Loucy (cell line): ENCODE data around the gene PCSK4.

ENCODE experiments used
- H2AFZ ChIP-seq: fragments of 200-600 bp; sonication (generic); 2 replicates; pipeline ENCODE4 v1.6.0; 2016; ENCODE audit warnings: antibody characterized with exemption, mild to moderate bottlenecking, low read length, moderate library complexity
- H3F3A ChIP-seq: fragments of 200-600 bp; 2 replicates; pipeline ENCODE4 v1.6.0; 2016; ENCODE audit warnings: antibody characterized with exemption, low read depth, mild to moderate bottlenecking
- H3K27me3 ChIP-seq: fragments of 200-600 bp; sonication (generic); 2 replicates; pipeline ENCODE4 v1.6.1; 2014; ENCODE audit warnings: low read length, mild to moderate bottlenecking; ENCODE audit not compliant: insufficient read depth, poor library complexity, severe bottlenecking
- H3K36me3 ChIP-seq: fragments of 200-600 bp; sonication (generic); 2 replicates; pipeline ENCODE4 v1.6.1; 2016; ENCODE audit warnings: low read length; ENCODE audit not compliant: insufficient read depth
- H3K4me1 ChIP-seq: fragments of 200-600 bp; sonication (generic); 2 replicates; pipeline ENCODE4 v1.5.1; 2014; ENCODE audit warnings: low read length, mild to moderate bottlenecking; ENCODE audit not compliant: insufficient read depth, poor library complexity, severe bottlenecking
- H3K4me2 ChIP-seq: fragments of 200-600 bp; sonication (generic); 2 replicates; pipeline ENCODE4 v1.6.0; 2014; ENCODE audit warnings: antibody characterized with exemption, low read length, low read depth, mild to moderate bottlenecking; ENCODE audit not compliant: poor library complexity, severe bottlenecking
- H3K4me3 ChIP-seq: fragments of 200-600 bp; sonication (generic); 2 replicates; pipeline ENCODE4 v1.5.1; 2014; ENCODE audit warnings: low read length, mild to moderate bottlenecking, mixed read lengths; ENCODE audit not compliant: poor library complexity, severe bottlenecking
- H3K79me2 ChIP-seq: fragments of 200-600 bp; sonication (generic); 2 replicates; pipeline ENCODE4 v1.6.1; 2014; ENCODE audit warnings: low read length; ENCODE audit not compliant: insufficient read depth
- H3K9ac ChIP-seq: fragments of 200-600 bp; sonication (generic); 2 replicates; pipeline ENCODE4 v1.6.0; 2014; ENCODE audit warnings: mild to moderate bottlenecking, low read depth, low read length, moderate library complexity; ENCODE audit not compliant: poor library complexity, severe bottlenecking
- H3K9me2 ChIP-seq: fragments of 200-600 bp; sonication (generic); replicated peaks from 2 replicates; pipeline ENCODE4 v1.6.1; 2016; ENCODE audit warnings: low read depth, low read length, mixed read lengths
- H3K9me3 ChIP-seq: fragments of 200-600 bp; sonication (generic); 2 replicates; pipeline ENCODE4 v1.6.1; 2014; ENCODE audit warnings: mild to moderate bottlenecking, antibody characterized with exemption, low read length, low read depth; ENCODE audit not compliant: insufficient read depth
- H4K20me1 ChIP-seq: fragments of 200-600 bp; sonication (generic); 2 replicates; pipeline ENCODE4 v1.6.0; 2014; ENCODE audit warnings: antibody characterized with exemption, low read length, mild to moderate bottlenecking; ENCODE audit not compliant: insufficient read depth, poor library complexity, severe bottlenecking
- EZH2phosphoT487 ChIP-seq: fragments of 200-600 bp; IDR thresholded peaks from 2 replicates; pipeline ENCODE4 v1.6.1; 2018; ENCODE audit warnings: antibody characterized with exemption, mild to moderate bottlenecking, moderate library complexity, borderline replicate concordance
- TF ChIP-seq, protein P1 (sequence below): fragments of 200-600 bp; sonication (generic); conservative IDR thresholded peaks from 2 replicates; pipeline ENCODE4 v1.5.1; 2014; ENCODE audit warnings: mild to moderate bottlenecking, antibody characterized with exemption, low read length

The PCSK4 gene

DNA sequence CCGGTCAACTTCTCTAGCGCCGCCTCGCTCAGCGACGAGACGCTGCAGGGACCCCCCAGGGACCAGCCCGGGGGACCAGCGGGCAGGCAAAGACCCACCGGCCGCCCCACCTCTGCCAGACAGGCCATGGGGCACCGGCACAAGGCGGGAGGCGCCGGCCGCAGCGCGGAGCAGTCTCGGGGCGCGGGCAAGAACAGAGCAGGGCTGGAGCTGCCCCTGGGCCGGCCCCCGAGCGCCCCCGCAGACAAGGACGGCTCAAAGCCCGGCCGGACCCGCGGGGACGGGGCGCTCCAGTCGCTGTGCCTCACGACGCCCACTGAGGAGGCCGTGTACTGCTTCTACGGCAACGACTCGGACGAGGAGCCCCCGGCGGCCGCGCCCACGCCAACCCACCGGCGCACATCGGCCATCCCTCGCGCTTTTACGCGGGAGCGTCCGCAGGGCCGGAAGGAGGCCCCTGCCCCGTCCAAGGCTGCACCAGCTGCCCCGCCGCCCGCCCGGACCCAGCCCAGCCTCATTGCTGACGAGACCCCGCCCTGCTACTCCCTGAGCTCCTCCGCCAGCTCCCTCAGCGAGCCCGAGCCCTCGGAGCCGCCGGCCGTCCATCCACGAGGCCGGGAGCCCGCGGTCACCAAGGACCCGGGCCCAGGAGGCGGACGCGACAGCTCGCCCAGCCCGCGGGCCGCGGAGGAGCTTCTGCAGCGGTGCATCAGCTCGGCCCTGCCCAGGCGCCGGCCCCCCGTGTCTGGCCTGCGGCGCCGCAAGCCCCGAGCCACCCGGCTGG, 22.5 kb downstream of the PCSK4 start:
- H3K4me1 ChIP-seq: no peaks in the 10 kb centered on the region
- H3K9me2 ChIP-seq: no peaks in the 10 kb centered on the region
- H3K9me3 ChIP-seq: no peaks in the 10 kb centered on the region
- peaks cover 14% of the 10 kb centered on the region for H4K20me1 ChIP-seq
- no peak overlapping the region for H3K4me3 ChIP-seq
- H3K4me2 ChIP-seq: no peak overlapping the region
- H3F3A ChIP-seq: no peaks in the 10 kb centered on the region
- TF ChIP-seq EZH2phosphoT487: no peak
- TF ChIP-seq, protein P1, sequence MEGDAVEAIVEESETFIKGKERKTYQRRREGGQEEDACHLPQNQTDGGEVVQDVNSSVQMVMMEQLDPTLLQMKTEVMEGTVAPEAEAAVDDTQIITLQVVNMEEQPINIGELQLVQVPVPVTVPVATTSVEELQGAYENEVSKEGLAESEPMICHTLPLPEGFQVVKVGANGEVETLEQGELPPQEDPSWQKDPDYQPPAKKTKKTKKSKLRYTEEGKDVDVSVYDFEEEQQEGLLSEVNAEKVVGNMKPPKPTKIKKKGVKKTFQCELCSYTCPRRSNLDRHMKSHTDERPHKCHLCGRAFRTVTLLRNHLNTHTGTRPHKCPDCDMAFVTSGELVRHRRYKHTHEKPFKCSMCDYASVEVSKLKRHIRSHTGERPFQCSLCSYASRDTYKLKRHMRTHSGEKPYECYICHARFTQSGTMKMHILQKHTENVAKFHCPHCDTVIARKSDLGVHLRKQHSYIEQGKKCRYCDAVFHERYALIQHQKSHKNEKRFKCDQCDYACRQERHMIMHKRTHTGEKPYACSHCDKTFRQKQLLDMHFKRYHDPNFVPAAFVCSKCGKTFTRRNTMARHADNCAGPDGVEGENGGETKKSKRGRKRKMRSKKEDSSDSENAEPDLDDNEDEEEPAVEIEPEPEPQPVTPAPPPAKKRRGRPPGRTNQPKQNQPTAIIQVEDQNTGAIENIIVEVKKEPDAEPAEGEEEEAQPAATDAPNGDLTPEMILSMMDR: no peak
- H3K36me3 ChIP-seq: no peaks in the 10 kb centered on the region
- H3K79me2 ChIP-seq: no peaks in the 10 kb centered on the region
- H3K27me3 ChIP-seq: no peaks in the 10 kb centered on the region
- no peak overlapping the region for H2AFZ ChIP-seq
- H3K9ac ChIP-seq: no peak overlapping the region

DNA sequence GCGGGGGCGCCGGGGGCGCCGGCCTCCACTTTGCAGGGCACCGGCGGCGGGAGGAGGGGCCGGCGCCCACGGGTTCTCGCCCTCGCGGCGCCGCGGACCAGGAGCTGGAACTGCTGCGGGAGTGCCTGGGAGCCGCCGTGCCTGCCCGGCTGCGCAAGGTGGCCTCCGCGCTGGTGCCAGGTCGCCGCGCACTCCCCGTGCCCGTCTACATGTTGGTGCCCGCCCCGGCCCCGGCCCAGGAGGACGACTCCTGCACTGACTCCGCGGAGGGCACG, 23.0 kb downstream of the PCSK4 start:
- H3K4me3 ChIP-seq: no peak overlapping the region
- H2AFZ ChIP-seq: no peak overlapping the region
- H3F3A ChIP-seq: no peaks in the 10 kb centered on the region
- no peaks in the 10 kb centered on the region for H3K27me3 ChIP-seq
- no peaks in the 10 kb centered on the region for H3K9me3 ChIP-seq
- no peaks in the 10 kb centered on the region for H3K36me3 ChIP-seq
- H3K9me2 ChIP-seq: no peaks in the 10 kb centered on the region
- peaks cover 14% of the 10 kb centered on the region for H4K20me1 ChIP-seq
- TF ChIP-seq, protein P1: no peak
- TF ChIP-seq EZH2phosphoT487: no peak
- H3K9ac ChIP-seq: no peak overlapping the region
- no peaks in the 10 kb centered on the region for H3K4me1 ChIP-seq
- H3K4me2 ChIP-seq: no peak overlapping the region
- H3K79me2 ChIP-seq: no peaks in the 10 kb centered on the region

DNA sequence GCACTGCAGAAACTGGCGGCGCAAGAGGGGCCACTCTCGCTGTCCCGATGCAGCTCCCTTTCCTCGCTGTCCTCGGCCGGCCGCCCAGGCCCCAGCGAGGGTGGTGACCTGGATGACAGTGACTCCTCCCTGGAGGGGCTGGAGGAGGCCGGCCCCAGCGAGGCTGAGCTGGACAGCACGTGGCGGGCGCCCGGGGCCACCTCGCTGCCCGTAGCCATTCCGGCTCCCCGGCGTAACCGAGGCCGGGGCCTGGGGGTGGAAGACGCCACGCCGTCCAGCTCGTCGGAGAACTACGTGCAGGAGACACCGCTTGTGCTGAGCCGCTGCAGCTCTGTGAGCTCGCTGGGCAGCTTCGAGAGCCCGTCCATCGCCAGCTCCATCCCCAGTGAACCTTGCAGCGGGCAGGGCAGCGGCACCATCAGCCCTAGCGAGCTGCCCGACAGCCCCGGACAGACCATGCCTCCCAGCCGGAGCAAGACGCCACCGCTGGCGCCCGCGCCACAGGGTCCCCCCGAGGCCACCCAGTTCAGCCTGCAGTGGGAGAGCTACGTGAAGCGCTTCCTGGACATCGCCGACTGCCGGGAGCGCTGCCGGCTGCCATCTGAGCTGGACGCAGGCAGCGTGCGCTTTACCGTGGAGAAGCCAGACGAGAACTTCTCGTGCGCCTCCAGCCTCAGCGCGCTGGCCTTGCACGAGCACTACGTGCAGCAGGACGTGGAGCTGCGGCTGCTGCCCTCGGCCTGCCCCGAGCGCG, 23.5 kb downstream of the PCSK4 start:
- TF ChIP-seq, protein P1: no peak
- TF ChIP-seq EZH2phosphoT487: no peak
- Histone ChIP-seq H3K36me3 (no peaks in the 10 kb centered on the region), H2AFZ (no peak overlapping the region), H3K27me3 (no peaks in the 10 kb centered on the region), H4K20me1 (peaks cover 13% of the 10 kb centered on the region), H3K4me2 (no peak overlapping the region), H3F3A (no peaks in the 10 kb centered on the region), H3K9me2 (no peaks in the 10 kb centered on the region), H3K4me1 (no peaks in the 10 kb centered on the region), H3K4me3 (no peak overlapping the region), H3K9me3 (no peaks in the 10 kb centered on the region), H3K9ac (no peak overlapping the region), H3K79me2 (no peaks in the 10 kb centered on the region)
